ENCODE measurements around the gene TTYH3. TPM values are rescaled to one million over a fixed set of nuclear protein-coding genes. Genes with fewer than 3 reads are reported as not detected.

The TTYH3 gene
- total RNA-seq, 1 experiment from 2014 or later, result 122 TPM

- Mint-ChIP-seq H3K27me3 (ENCODE audit: low read depth) (peaks cover 41% of the 10 kb centered on the region), H3K27ac (no peak overlapping the region), H3K9me3 (peaks cover 0 to 8% of the 10 kb centered on the region in 2 experiments; a peak in 3 of 5 replicates), H3K36me3 (ENCODE audit: insufficient read depth in 1 of 3, low read depth in 3 of 3) (no peaks in the 10 kb centered on the region; a peak in 1 of 7 replicates), H3K4me3 (no peak overlapping the region), H3K4me1 (peaks cover 7 to 8% of the 10 kb centered on the region in 2 experiments)
- Histone ChIP-seq H2BK12ac (ENCODE audit: insufficient read length, low read depth, low read length) (no peak overlapping the region), H3K4me1 (ENCODE audit: insufficient read depth, low read length) (no peaks in the 10 kb centered on the region), H4K8ac (replicated peaks; ENCODE audit: insufficient read length, low read depth, low read length) (no peak overlapping the region), H3K18ac (ENCODE audit: insufficient read length, low read depth, low read length) (no peak overlapping the region), H3K9ac (ENCODE audit: extremely low read depth, insufficient read length, low read length) (no peak overlapping the region), H3K27me3 (ENCODE audit: insufficient read depth, low read length) (peaks cover 12% of the 10 kb centered on the region; the same call in 1 of the 2 replicates), H3K23me2 (ENCODE audit: insufficient read length, low read depth, low read length, poor library complexity, severe bottlenecking) (peaks cover 11% of the 10 kb centered on the region), H3K4ac (ENCODE audit: low read depth, low read length) (no peak overlapping the region), H4K91ac (ENCODE audit: insufficient read length, low read depth, low read length) (no peak overlapping the region), H2BK5ac (ENCODE audit: insufficient read length, low read length) (no peak overlapping the region), H2AK5ac (ENCODE audit: insufficient read length, low read length) (no peak overlapping the region), H3K23ac (ENCODE audit: insufficient read length, low read depth, low read length) (no peak overlapping the region), H3T11ph (ENCODE audit: low read length) (no peak overlapping the region), H3K14ac (ENCODE audit: insufficient read depth, low read length) (no peak overlapping the region), H2BK120ac (ENCODE audit: low read depth, low read length, poor library complexity, severe bottlenecking) (no peak overlapping the region), H4K20me1 (ENCODE audit: control insufficient read depth, insufficient read depth, insufficient read length) (no peaks in the 10 kb centered on the region), H3K79me1 (ENCODE audit: insufficient read depth, low read depth, low read length, poor library complexity, severe bottlenecking) (no peaks in the 10 kb centered on the region), H3K4me2 (ENCODE audit: insufficient read depth, insufficient read length, low read length) (no peak overlapping the region), H3K9me3 (ENCODE audit: control insufficient read depth, low read depth, low read length) (no peaks in the 10 kb centered on the region), H2AFZ (ENCODE audit: low read length) (no peak overlapping the region), H2BK20ac (ENCODE audit: low read depth, low read length, poor library complexity, severe bottlenecking) (no peak overlapping the region), H4K5ac (ENCODE audit: insufficient read length, low read depth, low read length) (no peak overlapping the region), H3K27ac (ENCODE audit: insufficient read length, low read depth, low read length) (no peak overlapping the region), H3K56ac (ENCODE audit: insufficient read length, low read depth, low read length) (no peak overlapping the region), H3K79me2 (ENCODE audit: insufficient read depth, low read length) (no peaks in the 10 kb centered on the region), H2BK15ac (ENCODE audit: low read depth, low read length) (no peak overlapping the region)
- WGBS (ENCODE audit: extremely low coverage, insufficient read length, low lambda C conversion rate), result no CpG with 5 or more reads among the region's 11 CpGs
- TF ChIP-seq CTCF (conservative IDR thresholded peaks at IDR 0.05), result no peak
- no peak for DNase-seq
Observed at GRCh38 chr7:2684501-2684900, 52.7 kb downstream of the TTYH3 start.
